Sigmoid colon (tissue), 7 donors: Measurements from ENCODE around the gene PIRT. TPM values are rescaled to one million over a fixed set of nuclear protein-coding genes. Genes with fewer than 3 reads are reported as not detected.

Source experiments
- DNase-seq: peaks from one replicate; pipeline ENCODE4 v3.0.0-alpha.2; 2019
- H3K27ac ChIP-seq, 4 donors: fragments of 200-600 bp; sonication (generic); one replicate each; pipeline ENCODE4 v1.5.1; 2016 to 2019; ENCODE audit warnings: mild to moderate bottlenecking in 1 of 4
- H3K27me3 ChIP-seq, 3 donors: fragments of 200-600 bp; sonication (generic); one replicate each; pipeline ENCODE4 v1.5.1; 2019; ENCODE audit warnings: mild to moderate bottlenecking in 1 of 3
- H3K36me3 ChIP-seq, 4 donors: fragments of 200-600 bp; sonication (generic); one replicate each; pipeline ENCODE4 v1.5.1; 2016 to 2019
- H3K4me1 ChIP-seq, 4 donors: fragments of 200-600 bp; sonication (generic); one replicate each; pipeline ENCODE4 v1.5.1; 2017 to 2019
- H3K4me3 ChIP-seq, 4 donors: fragments of 200-600 bp; sonication (generic); one replicate each; pipeline ENCODE4 v1.5.1; 2017 to 2019; ENCODE audit warnings: mild to moderate bottlenecking in 2 of 4, moderate library complexity in 1 of 4
- H3K9me3 ChIP-seq, 4 donors: fragments of 200-600 bp in 3 of 4; sonication (generic) in 3 of 4; one replicate each; pipeline versions ENCODE4 v1.5.1 to v1.6.1; 2013 to 2019
- EP300 ChIP-seq, 4 donors: sonication (generic); formaldehyde crosslinking; IDR thresholded peaks; one replicate each; pipeline ENCODE4 v1.6.1; 2017; ENCODE audit warnings: antibody characterized with exemption in 4 of 4
- POLR2A ChIP-seq, 2 donors: fragments of 450-650 bp; IDR thresholded peaks; one replicate each; pipeline ENCODE4 v1.6.1; 2016; ENCODE audit warnings: antibody characterized with exemption in 2 of 2, mild to moderate bottlenecking in 2 of 2, moderate library complexity in 2 of 2
- POLR2AphosphoS5 ChIP-seq, 4 donors: sonication (generic); formaldehyde crosslinking; IDR thresholded peaks; one replicate each; pipeline ENCODE4 v1.6.1; 2017; ENCODE audit warnings: antibody characterized with exemption in 4 of 4
- WGBS, 2 donors: extraction: QIAGEN DNeasy Blood & Tissue Kit; methylation state at CpG; one replicate each; pipeline ENCODE4 v1.1.7; 2013; 5-methylcytosine and 5-hydroxymethylcytosine counted together
- intact Hi-C: fragments of 100-400 bp; cut with DNase I; formaldehyde crosslinking; loops from one replicate; pipeline ENCODE4 v1.15.1; 2023
- polyA plus RNA-seq, 3 donors: library from polyadenylated mRNA; stranded (reverse); fragments of 200-250 nt; gene quantifications; one replicate each; pipeline ENCODE4 v1.2.3, GENCODE V29; 2013
- total RNA-seq, 4 donors: library from RNA; depleted of rRNA; stranded (reverse); fragments of >200 nt; gene quantifications; one replicate each; pipeline ENCODE4 v1.1.0, GENCODE V29; 2016
- TF ChIP-seq, protein P1 (sequence below), 4 experiments: fragments of 450-650 bp in 3 of 4; fragments of 200-600 bp in 1 of 4; IDR thresholded peaks; one replicate each; pipeline ENCODE4 v1.5.1; 2016 to 2019; ENCODE audit warnings: antibody characterized with exemption in 4 of 4, mild to moderate bottlenecking in 3 of 4, moderate library complexity in 2 of 4
- donor health status: healthy with polysubstance abuse.
- donor health status: Bipolar disorder and iron deficiency.
- donor health status: healthy.

The PIRT gene
- total and polyA plus RNA-seq, 7 donors, result 0.46 to 10.3 (median 3.6) TPM

- 86 to 95% methylated on average over 5 of the region's 5 CpGs for WGBS, 2 donors
- no peak overlapping the region for H3K27ac ChIP-seq
- no peak overlapping the region for H3K4me3 ChIP-seq
- no peak for DNase-seq
- H3K27me3 ChIP-seq, result no peaks in the 10 kb centered on the region
- H3K9me3 ChIP-seq, result no peaks in the 10 kb centered on the region
- no peaks in the 10 kb centered on the region for H3K36me3 ChIP-seq
- TF ChIP-seq EP300 (IDR thresholded peaks at IDR 0.05) (no peak), POLR2AphosphoS5 (IDR thresholded peaks at IDR 0.05) (no peak), POLR2A (IDR thresholded peaks at IDR 0.05) (no peak)
- TF ChIP-seq, protein P1, sequence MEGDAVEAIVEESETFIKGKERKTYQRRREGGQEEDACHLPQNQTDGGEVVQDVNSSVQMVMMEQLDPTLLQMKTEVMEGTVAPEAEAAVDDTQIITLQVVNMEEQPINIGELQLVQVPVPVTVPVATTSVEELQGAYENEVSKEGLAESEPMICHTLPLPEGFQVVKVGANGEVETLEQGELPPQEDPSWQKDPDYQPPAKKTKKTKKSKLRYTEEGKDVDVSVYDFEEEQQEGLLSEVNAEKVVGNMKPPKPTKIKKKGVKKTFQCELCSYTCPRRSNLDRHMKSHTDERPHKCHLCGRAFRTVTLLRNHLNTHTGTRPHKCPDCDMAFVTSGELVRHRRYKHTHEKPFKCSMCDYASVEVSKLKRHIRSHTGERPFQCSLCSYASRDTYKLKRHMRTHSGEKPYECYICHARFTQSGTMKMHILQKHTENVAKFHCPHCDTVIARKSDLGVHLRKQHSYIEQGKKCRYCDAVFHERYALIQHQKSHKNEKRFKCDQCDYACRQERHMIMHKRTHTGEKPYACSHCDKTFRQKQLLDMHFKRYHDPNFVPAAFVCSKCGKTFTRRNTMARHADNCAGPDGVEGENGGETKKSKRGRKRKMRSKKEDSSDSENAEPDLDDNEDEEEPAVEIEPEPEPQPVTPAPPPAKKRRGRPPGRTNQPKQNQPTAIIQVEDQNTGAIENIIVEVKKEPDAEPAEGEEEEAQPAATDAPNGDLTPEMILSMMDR (IDR thresholded peaks at IDR 0.05), result no peak
- intact Hi-C loops, result no loop called here
- H3K4me1 ChIP-seq, result no peaks in the 10 kb centered on the region
Measured at GRCh38 chr17:10838682-10839081, 795 bp upstream of the PIRT start.

GRCh38 chr17:10836966-10837590 lies 809 bp downstream of the PIRT start:
- H3K36me3 ChIP-seq, result no peaks in the 10 kb centered on the region
- no peaks in the 10 kb centered on the region for H3K4me1 ChIP-seq
- H3K9me3 ChIP-seq, result no peaks in the 10 kb centered on the region
- no peaks in the 10 kb centered on the region for H3K27me3 ChIP-seq
- intact Hi-C loops, result no loop called here
- H3K4me3 ChIP-seq, result no peak overlapping the region
- TF ChIP-seq EP300 (IDR thresholded peaks at IDR 0.05), result no peak
- no peak for TF ChIP-seq POLR2A (IDR thresholded peaks at IDR 0.05)
- TF ChIP-seq, protein P1 (IDR thresholded peaks at IDR 0.05), result no peak
- TF ChIP-seq POLR2AphosphoS5 (IDR thresholded peaks at IDR 0.05), result no peak
- DNase-seq, result no peak
- H3K27ac ChIP-seq, result no peak overlapping the region
- 21 to 64% methylated on average over 15 of the region's 15 CpGs for WGBS, 2 donors

DNA sequence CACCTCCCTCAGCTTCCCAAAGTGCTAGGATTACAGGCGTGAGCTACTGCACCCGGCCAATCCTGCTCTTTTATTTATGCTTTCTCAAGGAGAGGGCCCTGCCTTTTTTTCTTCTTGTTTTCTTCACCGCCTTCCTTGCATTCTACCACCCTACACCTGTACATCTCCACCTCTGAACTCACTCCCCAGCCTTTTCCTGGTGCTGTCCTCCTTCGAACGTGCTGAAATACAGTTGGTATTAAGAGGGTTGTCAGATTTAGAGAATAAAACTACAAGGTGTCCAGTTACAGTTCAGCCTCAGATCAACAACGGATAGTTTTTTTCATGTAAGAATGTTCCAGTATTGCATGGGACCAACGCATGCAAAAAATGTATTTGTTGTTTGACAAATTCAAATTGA lies 1.7 kb downstream of the PIRT start:
- intact Hi-C loops, result no loop called here
- whole genome bisulfite sequencing, 2 donors, result 77 to 85% methylated on average over 7 of the region's 7 CpGs
- H3K36me3 ChIP-seq, result no peaks in the 10 kb centered on the region
- no peaks in the 10 kb centered on the region for H3K27me3 ChIP-seq
- TF ChIP-seq EP300 (IDR thresholded peaks at IDR 0.05) (no peak), POLR2A (IDR thresholded peaks at IDR 0.05) (no peak), POLR2AphosphoS5 (IDR thresholded peaks at IDR 0.05) (no peak)
- TF ChIP-seq, protein P1 (IDR thresholded peaks at IDR 0.05), result no peak
- H3K9me3 ChIP-seq, result no peaks in the 10 kb centered on the region
- no peak overlapping the region for H3K27ac ChIP-seq
- no peaks in the 10 kb centered on the region for H3K4me1 ChIP-seq
- no peak for DNase-seq
- H3K4me3 ChIP-seq, result no peak overlapping the region

- DNase-seq, result no peak
- Histone ChIP-seq H3K27ac (no peak overlapping the region), H3K4me3 (no peak overlapping the region), H3K27me3 (no peaks in the 10 kb centered on the region), H3K36me3 (no peaks in the 10 kb centered on the region), H3K4me1 (no peaks in the 10 kb centered on the region), H3K9me3 (no peaks in the 10 kb centered on the region)
- intact Hi-C loops, result no loop called here
- TF ChIP-seq, protein P1 (IDR thresholded peaks at IDR 0.05), result no peak
- TF ChIP-seq POLR2AphosphoS5 (IDR thresholded peaks at IDR 0.05) (no peak), POLR2A (IDR thresholded peaks at IDR 0.05) (no peak), EP300 (IDR thresholded peaks at IDR 0.05) (no peak)
- 90 to 92% methylated on average over 5 of the region's 5 CpGs for WGBS, 2 donors
Measured at GRCh38 chr17:10831696-10832095, 6.2 kb downstream of the PIRT start.
